ENCODE measurements around the gene OLFML2A.

OLFML2A gene

GRCh38 chr9:124812441-124812876 is 35.5 kb downstream of the OLFML2A start:
- ChIA-PET CTCF (interaction anchor here (0.8 to 2.0 kb wide), 4 partner anchors 28 to 40 kb away, joined by 3 to 9 read pairs (median 4); partner anchors contain the start of genes OLFML2A and WDR38), POLR2A (interaction anchor here (1.0 to 2.0 kb wide), 4 partner anchors 33 to 69 kb away, joined by 3 to 6 read pairs (median 4); partner anchors contain the start of gene NR6A1)
- TF ChIP-seq L3MBTL2 (conservative IDR thresholded peaks at IDR 0.05), result no peak
- TF ChIP-seq FOXM1 (IDR thresholded peaks at IDR 0.05; ENCODE audit: borderline replicate concordance), result no peak
- no peak for TF ChIP-seq SUZ12 (IDR thresholded peaks at IDR 0.05)
- TF ChIP-seq FOXK2 (IDR thresholded peaks at IDR 0.05), result no peak
- TF ChIP-seq SP1 (IDR thresholded peaks at IDR 0.05), result no peak
- TF ChIP-seq HDGF (IDR thresholded peaks at IDR 0.05; ENCODE audit: borderline replicate concordance), result no peak
- TF ChIP-seq ZNF384 (IDR thresholded peaks at IDR 0.05), result no peak
- no peak for TF ChIP-seq PKNOX1 (IDR thresholded peaks at IDR 0.05)
- TF ChIP-seq ELF4 (IDR thresholded peaks at IDR 0.05), result no peak
- TF ChIP-seq CTBP1 (IDR thresholded peaks at IDR 0.05; ENCODE audit: borderline replicate concordance), result no peak
- no peak for TF ChIP-seq TARDBP (IDR thresholded peaks at IDR 0.05)
- no peak for TF ChIP-seq BHLHE40 (IDR thresholded peaks at IDR 0.05; ENCODE audit: borderline replicate concordance)
- no peak for TF ChIP-seq FOXA1 (IDR thresholded peaks at IDR 0.05)
- TF ChIP-seq ARNT (IDR thresholded peaks at IDR 0.05), result no peak
- TF ChIP-seq NFRKB (IDR thresholded peaks at IDR 0.05), result no peak
- TF ChIP-seq LEF1 (IDR thresholded peaks at IDR 0.05; ENCODE audit: borderline replicate concordance), result no peak
- peak; percentile 49 for DNase-seq (ENCODE audit: extremely low spot score)

GRCh38 chr9:124813041-124813440 is 36.1 kb downstream of the OLFML2A start:
- CTCF ChIA-PET, result interaction anchor here (1.4 to 2.0 kb wide), 3 partner anchors 27 to 40 kb away, joined by 3 to 9 read pairs (median 7); partner anchors contain the start of genes OLFML2A and WDR38
- TF ChIP-seq PKNOX1 (IDR thresholded peaks at IDR 0.05) (no peak), FOXM1 (IDR thresholded peaks at IDR 0.05; ENCODE audit: borderline replicate concordance) (no peak), FOXK2 (IDR thresholded peaks at IDR 0.05) (no peak), LEF1 (IDR thresholded peaks at IDR 0.05; ENCODE audit: borderline replicate concordance) (no peak), SP1 (IDR thresholded peaks at IDR 0.05) (no peak), BHLHE40 (IDR thresholded peaks at IDR 0.05; ENCODE audit: borderline replicate concordance) (no peak), ZNF384 (IDR thresholded peaks at IDR 0.05) (no peak), NFRKB (IDR thresholded peaks at IDR 0.05) (no peak), CTBP1 (IDR thresholded peaks at IDR 0.05; ENCODE audit: borderline replicate concordance) (no peak), SUZ12 (IDR thresholded peaks at IDR 0.05) (no peak), HDGF (IDR thresholded peaks at IDR 0.05; ENCODE audit: borderline replicate concordance) (no peak), TARDBP (IDR thresholded peaks at IDR 0.05) (no peak), ELF4 (IDR thresholded peaks at IDR 0.05) (no peak), FOXA1 (IDR thresholded peaks at IDR 0.05) (no peak), L3MBTL2 (conservative IDR thresholded peaks at IDR 0.05) (no peak), ARNT (IDR thresholded peaks at IDR 0.05) (no peak)
- DNase-seq (ENCODE audit: extremely low spot score), result no peak
- POLR2A ChIA-PET, result interaction anchor here (0.6 to 2.0 kb wide), 6 partner anchors 11 to 312 kb away, joined by 3 to 7 read pairs (median 5); partner anchors contain the start of genes ARPC5L, NR6A1, RPL35 and WDR38

- POLR2A ChIA-PET, result interaction anchor here (0.6 to 2.0 kb wide), 7 partner anchors 10 to 313 kb away, joined by 3 to 7 read pairs (median 5); partner anchors contain the start of genes ARPC5L, NR6A1, RPL35 and WDR38
- no peak for DNase-seq (ENCODE audit: extremely low spot score)
- no peak for TF ChIP-seq SP1 (IDR thresholded peaks at IDR 0.05)
- no peak for TF ChIP-seq ARNT (IDR thresholded peaks at IDR 0.05)
- TF ChIP-seq TARDBP (IDR thresholded peaks at IDR 0.05), result no peak
- no peak for TF ChIP-seq SUZ12 (IDR thresholded peaks at IDR 0.05)
- no peak for TF ChIP-seq FOXM1 (IDR thresholded peaks at IDR 0.05; ENCODE audit: borderline replicate concordance)
- TF ChIP-seq CTBP1 (IDR thresholded peaks at IDR 0.05; ENCODE audit: borderline replicate concordance), result no peak
- no peak for TF ChIP-seq PKNOX1 (IDR thresholded peaks at IDR 0.05)
- TF ChIP-seq FOXK2 (IDR thresholded peaks at IDR 0.05), result no peak
- no peak for TF ChIP-seq ZNF384 (IDR thresholded peaks at IDR 0.05)
- CTCF ChIA-PET, result interaction anchor here (1.4 to 2.0 kb wide), 3 partner anchors 27 to 39 kb away, joined by 3 to 9 read pairs (median 7); partner anchors contain the start of genes OLFML2A and WDR38
Measured at GRCh38 chr9:124813501-124814163, 36.7 kb downstream of the OLFML2A start.

GRCh38 chr9:124814164-124814535 is 37.2 kb downstream of the OLFML2A start:
- CTCF ChIA-PET, result interaction anchor here (1.9 to 2.0 kb wide), 2 partner anchors 37 to 39 kb away, joined by 7 to 9 read pairs; partner anchors contain the start of genes OLFML2A and WDR38

GRCh38 chr9:124815601-124816000 is 38.7 kb downstream of the OLFML2A start:
- ChIA-PET POLR2A (no interaction called here), CTCF (no interaction called here)
- no peak for TF ChIP-seq ARNT (IDR thresholded peaks at IDR 0.05)
- no peak for TF ChIP-seq TARDBP (IDR thresholded peaks at IDR 0.05)
- TF ChIP-seq ZNF384 (IDR thresholded peaks at IDR 0.05), result no peak
- no peak for TF ChIP-seq FOXM1 (IDR thresholded peaks at IDR 0.05; ENCODE audit: borderline replicate concordance)
- TF ChIP-seq L3MBTL2 (conservative IDR thresholded peaks at IDR 0.05), result no peak
- TF ChIP-seq BHLHE40 (IDR thresholded peaks at IDR 0.05; ENCODE audit: borderline replicate concordance), result no peak
- TF ChIP-seq HDGF (IDR thresholded peaks at IDR 0.05; ENCODE audit: borderline replicate concordance), result no peak
- no peak for TF ChIP-seq FOXK2 (IDR thresholded peaks at IDR 0.05)
- TF ChIP-seq PKNOX1 (IDR thresholded peaks at IDR 0.05), result no peak
- TF ChIP-seq CTBP1 (IDR thresholded peaks at IDR 0.05; ENCODE audit: borderline replicate concordance), result no peak
- no peak for TF ChIP-seq NFRKB (IDR thresholded peaks at IDR 0.05)
- no peak for TF ChIP-seq SUZ12 (IDR thresholded peaks at IDR 0.05)
- TF ChIP-seq SP1 (IDR thresholded peaks at IDR 0.05), result no peak
- TF ChIP-seq ELF4 (IDR thresholded peaks at IDR 0.05), result no peak
- no peak for TF ChIP-seq LEF1 (IDR thresholded peaks at IDR 0.05; ENCODE audit: borderline replicate concordance)
- TF ChIP-seq FOXA1 (IDR thresholded peaks at IDR 0.05), result no peak
- no peak for DNase-seq (ENCODE audit: extremely low spot score)

More at GRCh38 chr9:124814164-124814535, 37.2 kb downstream of the OLFML2A start:
- no peak for DNase-seq (ENCODE audit: extremely low spot score)
- POLR2A ChIA-PET, result interaction anchor here (1.2 to 1.5 kb wide), 3 partner anchors 35 to 47 kb away, joined by 4 to 7 read pairs (median 4); partner anchors contain the start of genes ARPC5L, RPL35 and WDR38
- TF ChIP-seq SUZ12 (IDR thresholded peaks at IDR 0.05) (no peak), LEF1 (IDR thresholded peaks at IDR 0.05; ENCODE audit: borderline replicate concordance) (no peak), TARDBP (IDR thresholded peaks at IDR 0.05) (no peak), FOXM1 (IDR thresholded peaks at IDR 0.05; ENCODE audit: borderline replicate concordance) (no peak), SP1 (IDR thresholded peaks at IDR 0.05) (no peak), FOXK2 (IDR thresholded peaks at IDR 0.05) (no peak)

Data from HEK293T (cell line).